Measurements from ENCODE around the gene POC5. TPM values are rescaled to one million over a fixed set of nuclear protein-coding genes. Genes with fewer than 3 reads are reported as not detected.
"Not testable (repeated sequence)": the region's sequence is repeated elsewhere in the genome, so short reads cannot be mapped to it uniquely, and the experiment has no call there.

POC5 gene
- 10 to 100 TPM; 27.7 to 36.5 TPM for total RNA-seq

DNA sequence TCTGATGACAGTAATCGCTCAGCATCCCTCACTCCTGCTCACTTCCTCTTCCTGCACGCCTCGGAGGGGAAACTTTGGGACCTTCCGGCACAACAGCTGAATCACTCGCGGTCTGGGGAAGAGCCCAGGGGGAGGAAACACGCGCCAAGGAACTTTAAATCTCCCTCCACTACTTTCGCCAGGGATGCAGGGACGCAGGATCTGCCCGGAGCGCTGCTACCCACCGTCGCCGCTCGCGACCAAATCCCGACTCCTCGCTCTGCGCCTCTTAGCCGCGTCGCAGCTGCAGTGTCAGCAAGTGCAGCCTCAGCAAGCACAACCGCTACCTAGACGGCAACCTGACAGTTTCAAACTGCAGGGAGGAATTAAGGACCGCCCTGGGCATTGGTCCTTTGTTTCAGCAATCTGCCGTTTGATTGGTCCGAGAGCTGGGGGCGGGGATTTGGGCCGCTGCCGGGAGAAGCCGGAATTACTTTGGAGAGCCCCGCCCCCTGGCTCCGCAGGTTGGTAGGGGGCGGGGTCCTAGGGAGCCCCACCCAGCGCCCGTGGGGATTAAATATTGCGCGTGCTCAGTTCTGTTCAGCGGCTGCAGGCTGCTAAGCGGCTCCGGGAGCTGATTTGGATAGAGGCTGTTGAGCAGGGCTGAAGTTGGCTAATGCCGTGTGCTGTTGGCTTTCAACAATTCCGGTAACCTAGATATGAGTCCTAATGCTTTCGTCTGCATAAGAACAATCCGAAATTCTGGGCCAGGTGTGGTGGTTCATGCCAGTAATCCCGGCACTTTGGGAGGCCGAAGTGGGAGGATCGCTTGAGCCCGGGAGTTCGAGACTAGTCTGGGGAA lies at the start of gene POC5:
POC5 (minus strand) TSS at position 356 of the 841 bp plus-strand sequence. CDS start 4,500 bp downstream, outside the sequence.
- Mint-ChIP-seq H3K27me3 (ENCODE audit: low read depth) (no peaks in the 10 kb centered on the region), H3K4me1 (ENCODE audit: low read depth) (peaks cover 41% of the 10 kb centered on the region), H3K27ac (peak within 1 kb of the TSS; percentile 95), H3K36me3 (ENCODE audit: insufficient read depth in 2 of 2) (peaks cover 10 to 22% of the 10 kb centered on the region in 2 donors), H3K4me3 (peak within 1 kb of the TSS; percentile 96 to 97), H3K9me3 (no peaks in the 10 kb centered on the region)
- DNase-seq (peak; percentile 98 to 99), ATAC-seq (replicated peaks in 1 of 2) (peak; percentile 96)

DNA sequence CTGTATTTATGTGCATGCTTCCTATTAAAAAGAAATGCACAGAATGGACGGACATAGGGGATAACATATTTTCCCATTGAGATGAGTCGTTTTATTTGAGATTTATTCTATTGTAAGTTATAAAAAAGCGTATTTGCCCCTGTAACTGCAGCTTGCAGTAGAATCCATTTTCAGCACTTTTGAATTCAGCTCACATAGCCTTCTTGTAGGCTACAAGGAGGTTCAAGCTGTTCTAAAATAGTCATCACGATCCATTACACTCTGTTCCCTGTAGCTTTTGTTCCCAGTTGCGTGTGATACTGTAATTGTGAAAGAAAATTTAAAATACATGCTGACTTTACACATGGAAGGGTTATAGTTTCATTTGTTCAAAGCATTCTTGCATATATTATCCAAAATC lies 40.9 kb upstream of the POC5 start:
- no peaks in the 10 kb centered on the region for H3K36me3 Mint-ChIP-seq (ENCODE audit: insufficient read depth in 2 of 2)
- H3K9me3 Mint-ChIP-seq: no peaks in the 10 kb centered on the region
- peaks cover 11% of the 10 kb centered on the region for H3K27me3 Mint-ChIP-seq (ENCODE audit: low read depth)
- H3K4me3 Mint-ChIP-seq: no peak overlapping the region
- no peak for DNase-seq
- no peak for ATAC-seq (replicated peaks in 1 of 2)
- H3K27ac Mint-ChIP-seq: no peak overlapping the region
- H3K4me1 Mint-ChIP-seq (ENCODE audit: low read depth): no peaks in the 10 kb centered on the region

GRCh38 chr5:75756981-75757380 lies 39.7 kb upstream of the POC5 start:
- Mint-ChIP-seq H3K36me3 (ENCODE audit: insufficient read depth in 2 of 2) (no peaks in the 10 kb centered on the region), H3K4me3 (no peak overlapping the region), H3K27ac (no peak overlapping the region), H3K4me1 (ENCODE audit: low read depth) (no peaks in the 10 kb centered on the region), H3K27me3 (ENCODE audit: low read depth) (peaks cover 11% of the 10 kb centered on the region), H3K9me3 (no peaks in the 10 kb centered on the region)
- ATAC-seq (replicated peaks in 1 of 2): no peak
- no peak for DNase-seq

DNA sequence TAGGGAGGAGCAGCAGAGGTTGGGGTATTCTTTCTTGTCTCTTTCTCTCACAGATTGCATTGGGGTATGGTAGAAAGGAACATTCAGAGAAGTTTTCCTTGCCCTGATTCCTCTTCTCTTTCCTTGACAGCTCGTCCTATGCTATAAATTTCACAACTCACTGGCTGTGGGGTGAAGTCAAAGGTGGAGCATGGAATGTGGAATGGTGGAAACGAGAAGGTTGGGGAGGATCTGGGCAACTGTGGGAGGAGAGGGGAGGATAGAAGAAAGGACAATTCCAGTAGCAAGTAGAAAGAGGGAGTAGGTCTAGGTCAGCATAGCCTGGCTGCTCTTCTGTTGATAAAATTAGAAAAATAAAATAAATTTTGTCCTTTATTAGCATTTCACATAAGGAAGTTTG lies 39.0 kb upstream of the POC5 start:
- Mint-ChIP-seq H3K4me3 (no peak overlapping the region), H3K4me1 (ENCODE audit: low read depth) (no peaks in the 10 kb centered on the region), H3K36me3 (ENCODE audit: insufficient read depth in 2 of 2) (no peaks in the 10 kb centered on the region), H3K9me3 (no peaks in the 10 kb centered on the region), H3K27me3 (ENCODE audit: low read depth) (peaks cover 11% of the 10 kb centered on the region), H3K27ac (no peak overlapping the region)
- no peak for DNase-seq
- no peak for ATAC-seq (replicated peaks in 1 of 2)

DNA sequence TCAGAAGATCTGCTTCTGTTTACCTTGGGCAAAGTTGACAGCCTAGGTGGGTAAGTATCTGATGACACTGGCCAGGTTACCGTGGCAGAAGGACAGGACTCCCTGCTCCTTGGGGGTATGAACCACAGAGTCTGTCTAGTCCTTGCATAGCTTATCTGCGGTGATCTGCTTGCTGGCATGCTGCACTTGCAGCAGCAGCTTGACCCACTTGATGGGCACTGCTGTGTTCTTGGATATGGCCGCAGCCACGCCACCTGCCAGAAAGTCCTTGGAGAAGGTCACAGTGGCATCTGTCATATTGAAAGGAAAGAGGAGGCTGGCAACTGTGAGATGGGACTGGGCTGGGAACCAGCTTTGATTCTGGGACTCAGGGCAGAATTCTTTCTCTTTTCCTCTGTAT lies 35.9 kb upstream of the POC5 start:
- H3K27me3 Mint-ChIP-seq (ENCODE audit: low read depth): peaks cover 29% of the 10 kb centered on the region
- no peaks in the 10 kb centered on the region for H3K4me1 Mint-ChIP-seq (ENCODE audit: low read depth)
- H3K4me3 Mint-ChIP-seq: no peak overlapping the region
- no peak for DNase-seq
- H3K36me3 Mint-ChIP-seq (ENCODE audit: insufficient read depth in 2 of 2): no peaks in the 10 kb centered on the region
- no peaks in the 10 kb centered on the region for H3K9me3 Mint-ChIP-seq
- no peak for ATAC-seq (replicated peaks in 1 of 2)
- no peak overlapping the region for H3K27ac Mint-ChIP-seq

GRCh38 chr5:75744355-75744754 lies 27.1 kb upstream of the POC5 start:
- H3K27ac Mint-ChIP-seq: no peak overlapping the region
- no peak for DNase-seq
- ATAC-seq (replicated peaks in 1 of 2): no peak
- peaks cover 21% of the 10 kb centered on the region for H3K27me3 Mint-ChIP-seq (ENCODE audit: low read depth)
- no peaks in the 10 kb centered on the region for H3K4me1 Mint-ChIP-seq (ENCODE audit: low read depth)
- no peak overlapping the region for H3K4me3 Mint-ChIP-seq
- no peaks in the 10 kb centered on the region for H3K9me3 Mint-ChIP-seq
- no peaks in the 10 kb centered on the region for H3K36me3 Mint-ChIP-seq (ENCODE audit: insufficient read depth in 2 of 2)

- Mint-ChIP-seq H3K27me3 (ENCODE audit: low read depth) (peaks cover 9% of the 10 kb centered on the region), H3K4me1 (ENCODE audit: low read depth) (no peaks in the 10 kb centered on the region), H3K9me3 (no peaks in the 10 kb centered on the region), H3K4me3 (no peak overlapping the region), H3K36me3 (ENCODE audit: insufficient read depth in 2 of 2) (no peaks in the 10 kb centered on the region), H3K27ac (no peak overlapping the region)
- ATAC-seq (replicated peaks in 1 of 2): no peak
- no peak for DNase-seq
These were observed 19.0 kb upstream of the POC5 start for GRCh38 chr5:75736273-75736672.

- Mint-ChIP-seq H3K9me3 (no peaks in the 10 kb centered on the region), H3K27me3 (ENCODE audit: low read depth) (peaks cover 9% of the 10 kb centered on the region), H3K27ac (no peak overlapping the region), H3K4me1 (ENCODE audit: low read depth) (no peaks in the 10 kb centered on the region), H3K36me3 (ENCODE audit: insufficient read depth in 2 of 2) (no peaks in the 10 kb centered on the region), H3K4me3 (no peak overlapping the region)
- ATAC-seq (replicated peaks in 1 of 2): no peak
- peak in 1 of 2 donors; percentile 6 for DNase-seq
These were observed 17.9 kb upstream of the POC5 start for GRCh38 chr5:75734913-75735789.

DNA sequence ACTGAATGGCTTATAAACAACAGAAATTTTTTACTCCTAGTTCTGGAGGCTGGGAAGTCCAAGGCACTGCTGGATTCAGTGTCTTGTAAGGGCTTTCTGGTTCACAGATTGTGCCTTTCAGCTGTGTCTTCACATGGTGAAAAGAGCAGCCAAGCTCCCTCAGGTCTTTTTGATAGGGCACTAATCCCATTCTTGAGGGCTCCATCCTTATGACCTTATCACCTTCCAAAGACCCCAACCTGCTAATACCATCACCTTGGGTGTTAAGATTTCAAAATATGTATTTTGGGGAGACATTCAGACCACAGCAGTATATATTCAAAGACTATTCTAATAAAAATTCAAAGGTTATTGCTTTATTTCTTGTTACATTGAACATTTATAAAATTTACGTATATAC lies 16.5 kb upstream of the POC5 start:
- ATAC-seq (replicated peaks in 1 of 2): no peak
- no peaks in the 10 kb centered on the region for H3K9me3 Mint-ChIP-seq
- no peak overlapping the region for H3K4me3 Mint-ChIP-seq
- no peaks in the 10 kb centered on the region for H3K4me1 Mint-ChIP-seq (ENCODE audit: low read depth)
- no peak overlapping the region for H3K27ac Mint-ChIP-seq
- no peaks in the 10 kb centered on the region for H3K27me3 Mint-ChIP-seq (ENCODE audit: low read depth)
- DNase-seq: no peak
- no peaks in the 10 kb centered on the region for H3K36me3 Mint-ChIP-seq (ENCODE audit: insufficient read depth in 2 of 2)

DNA sequence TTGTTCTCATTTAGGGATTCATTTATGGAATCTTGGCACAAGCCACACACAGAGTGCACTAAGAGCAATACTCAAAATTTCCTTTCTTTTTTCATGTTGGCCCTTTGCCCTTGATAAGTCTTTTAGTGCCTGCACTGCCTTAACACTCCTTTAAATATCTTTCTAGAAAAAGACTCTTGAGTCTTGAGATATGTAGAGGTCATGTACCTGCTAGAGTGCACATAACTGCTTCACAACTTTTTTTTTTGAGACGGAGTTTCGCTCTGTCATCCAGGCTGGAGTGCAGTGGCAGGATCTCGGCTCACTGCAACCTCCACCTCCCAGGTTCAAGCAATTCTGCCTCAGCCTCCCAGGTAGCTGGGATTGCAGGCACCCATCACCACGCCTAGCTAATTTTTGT lies 14.3 kb upstream of the POC5 start:
- not testable (repeated sequence) for ATAC-seq (replicated peaks in 1 of 2); DNase-seq; H3K9me3 Mint-ChIP-seq; H3K27me3 Mint-ChIP-seq (ENCODE audit: low read depth); H3K4me1 Mint-ChIP-seq (ENCODE audit: low read depth); H3K27ac Mint-ChIP-seq; H3K4me3 Mint-ChIP-seq; H3K36me3 Mint-ChIP-seq (ENCODE audit: insufficient read depth in 2 of 2)

DNA sequence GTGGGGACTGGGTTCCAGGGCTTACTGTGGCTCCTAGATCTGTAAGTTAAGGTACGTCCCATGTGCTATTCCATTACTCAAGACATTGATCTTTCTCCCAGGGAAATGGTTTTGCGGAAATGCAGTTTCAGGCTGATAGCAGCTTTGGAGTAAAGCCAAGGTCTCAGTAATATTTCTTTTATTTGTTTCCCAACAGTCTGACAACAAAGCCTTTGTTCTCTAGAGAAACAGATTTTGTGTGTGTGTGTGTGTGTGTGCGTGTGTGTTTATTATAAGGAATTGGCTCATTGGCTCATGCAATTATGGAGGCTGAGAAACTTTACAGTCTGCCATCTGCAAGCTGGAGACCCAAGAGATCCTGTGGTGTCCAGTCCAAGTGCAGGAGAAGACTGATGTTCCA lies 12.1 kb upstream of the POC5 start:
- no peaks in the 10 kb centered on the region for H3K27me3 Mint-ChIP-seq (ENCODE audit: low read depth)
- H3K27ac Mint-ChIP-seq: no peak overlapping the region
- no peaks in the 10 kb centered on the region for H3K9me3 Mint-ChIP-seq

DNA sequence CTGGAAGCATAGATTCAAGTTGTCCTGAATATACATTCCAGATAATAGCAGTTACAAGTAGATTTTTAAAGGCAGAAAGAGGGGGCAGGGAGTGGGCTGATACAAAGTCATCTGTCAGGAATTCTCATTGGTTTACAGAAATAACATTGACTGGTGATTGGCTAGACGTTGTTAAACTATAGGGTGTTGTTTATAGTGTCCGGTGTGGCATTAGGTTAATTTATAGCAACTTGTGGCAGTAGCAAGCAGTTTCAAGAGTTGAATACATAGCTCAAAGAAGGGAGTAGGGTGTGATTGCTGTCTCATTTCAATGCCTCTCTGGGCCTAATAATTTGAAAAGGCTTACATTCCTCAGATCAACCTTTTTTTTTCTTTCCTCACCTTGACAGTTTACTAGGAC lies 10.7 kb upstream of the POC5 start:
- Mint-ChIP-seq H3K4me1 (ENCODE audit: low read depth) (no peaks in the 10 kb centered on the region), H3K27me3 (ENCODE audit: low read depth) (no peaks in the 10 kb centered on the region), H3K27ac (no peak overlapping the region), H3K4me3 (no peak overlapping the region), H3K9me3 (no peaks in the 10 kb centered on the region), H3K36me3 (ENCODE audit: insufficient read depth in 2 of 2) (no peaks in the 10 kb centered on the region)
- no peak for ATAC-seq (replicated peaks in 1 of 2)
- no peak for DNase-seq

More for the DNA sequence above, 12.1 kb upstream of the POC5 start:
- no peak overlapping the region for H3K4me3 Mint-ChIP-seq
- no peak for DNase-seq
- no peak for ATAC-seq (replicated peaks in 1 of 2)
- H3K36me3 Mint-ChIP-seq (ENCODE audit: insufficient read depth in 2 of 2): no peaks in the 10 kb centered on the region
- no peaks in the 10 kb centered on the region for H3K4me1 Mint-ChIP-seq (ENCODE audit: low read depth)

DNA sequence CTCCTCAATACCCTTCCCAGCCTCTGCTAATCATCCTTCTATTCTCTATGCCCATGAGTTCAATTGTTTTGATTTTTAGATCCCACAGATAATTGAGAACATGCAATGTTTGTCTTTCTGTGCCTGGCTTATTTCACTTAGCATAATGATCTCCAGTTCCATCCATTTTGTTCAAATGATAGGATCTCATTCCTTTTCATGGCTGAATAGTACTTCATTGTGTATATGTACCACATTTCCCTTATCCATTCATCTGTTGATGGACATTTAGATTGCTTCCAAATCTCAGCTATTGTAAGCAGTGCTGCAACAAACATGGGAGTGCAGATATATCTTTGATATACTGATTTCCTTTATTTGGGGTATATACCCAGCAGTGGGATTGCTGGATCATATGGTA lies 9.0 kb upstream of the POC5 start:
- ATAC-seq (replicated peaks in 1 of 2); H3K4me1 Mint-ChIP-seq (ENCODE audit: low read depth); H3K9me3 Mint-ChIP-seq; DNase-seq; H3K36me3 Mint-ChIP-seq (ENCODE audit: insufficient read depth in 2 of 2); H3K4me3 Mint-ChIP-seq; H3K27ac Mint-ChIP-seq; H3K27me3 Mint-ChIP-seq (ENCODE audit: low read depth): not testable (repeated sequence)

Data from activated T-cell treated with anti-CD3 and anti-CD28 coated beads, Interleukin-2, amount 50 U/mL, for 72 hours (primary cell).